CD14-positive monocyte (primary cell): ENCODE data around the gene TNFRSF6B. TPM values are rescaled to one million over a fixed set of nuclear protein-coding genes. Genes with fewer than 3 reads are reported as not detected.

ENCODE experiments used
- DNase-seq, 3 donors: peaks; one replicate each; pipeline ENCODE4 v3.0.0-alpha.2; 2011 to 2022
- H2AFZ ChIP-seq: 2 replicates; pipeline ENCODE4 v1.6.0; 2012; ENCODE audit warnings: mild to moderate bottlenecking, low read depth, low read length, inconsistent platforms; ENCODE audit not compliant: insufficient read depth, poor library complexity, severe bottlenecking
- H3K27ac ChIP-seq, 2 donors: 1 replicate in 1 of 2; 2 replicates in 1 of 2; pipeline ENCODE4 v1.5.1; 2012 to 2013; ENCODE audit warnings: low read length in 2 of 2, control low read depth in 1 of 2, inconsistent platforms in 1 of 2, low read depth in 1 of 2, mild to moderate bottlenecking in 1 of 2
- H3K27me3 ChIP-seq, 2 donors: one replicate each; pipeline versions ENCODE4 v1.6.0 to v1.6.1; 2011 to 2013; ENCODE audit warnings: low read length in 2 of 2; ENCODE audit not compliant: control insufficient read depth in 2 of 2, insufficient read depth in 2 of 2
- H3K36me3 ChIP-seq, 2 donors: replicated peaks in 1 of 2; 1 replicate in 1 of 2; 2 replicates in 1 of 2; pipeline versions ENCODE4 v1.5.1 to v1.6.1; 2012 to 2013; ENCODE audit warnings: low read length in 2 of 2, control low read depth in 1 of 2, inconsistent platforms in 1 of 2, mild to moderate bottlenecking in 1 of 2; ENCODE audit not compliant: insufficient read depth in 2 of 2, control insufficient read depth in 1 of 2
- H3K4me1 ChIP-seq, 2 donors: 1 replicate in 1 of 2; 2 replicates in 1 of 2; pipeline versions ENCODE4 v1.5.1 to v1.6.1; 2012 to 2013; ENCODE audit warnings: low read length in 2 of 2, control low read depth in 1 of 2, inconsistent platforms in 1 of 2, mild to moderate bottlenecking in 1 of 2, moderate library complexity in 1 of 2; ENCODE audit not compliant: insufficient read depth in 2 of 2, control insufficient read depth in 1 of 2
- H3K4me2 ChIP-seq: replicated peaks from 2 replicates; pipeline ENCODE3; 2012; ENCODE audit warnings: low read length, moderate library complexity, mild to moderate bottlenecking; ENCODE audit not compliant: poor library complexity, severe bottlenecking; ENCODE audit errors: extremely low read depth
- H3K4me3 ChIP-seq, 3 experiments: fragments of 200-600 bp in 1 of 3; sonication (generic) in 1 of 3; replicated peaks in 1 of 3; 1 replicate in 2 of 3; 2 replicates in 1 of 3; pipeline ENCODE4 v1.5.1; 2011 to 2013; ENCODE audit warnings: low read length in 3 of 3, mild to moderate bottlenecking in 3 of 3, control low read depth in 2 of 3, low read depth in 2 of 3, inconsistent platforms in 1 of 3, moderate library complexity in 1 of 3
- H3K79me2 ChIP-seq: 2 replicates; pipeline ENCODE4 v1.6.0; 2012; ENCODE audit warnings: mild to moderate bottlenecking, control low read depth, inconsistent platforms, low read length, moderate library complexity; ENCODE audit not compliant: insufficient read depth
- H3K9ac ChIP-seq: 2 replicates; pipeline ENCODE4 v1.6.0; 2017; ENCODE audit warnings: low read length, mild to moderate bottlenecking; ENCODE audit not compliant: insufficient read depth, poor library complexity, severe bottlenecking
- H3K9me3 ChIP-seq, 2 donors: replicated peaks in 1 of 2; 1 replicate in 1 of 2; 2 replicates in 1 of 2; pipeline versions ENCODE4 v1.5.1 to v1.6.1; 2012 to 2013; ENCODE audit warnings: low read length in 2 of 2, control low read depth in 1 of 2; ENCODE audit not compliant: control insufficient read depth in 1 of 2, insufficient read depth in 1 of 2
- H4K20me1 ChIP-seq: 2 replicates; pipeline ENCODE4 v1.6.0; 2012; ENCODE audit warnings: mild to moderate bottlenecking, low read length, control low read depth, moderate library complexity; ENCODE audit not compliant: insufficient read depth
- H3K27ac Mint-ChIP-seq, 7 donors: one replicate each; pipeline ENCODE4 v1.8.0; 2020; ENCODE audit warnings: mild to moderate bottlenecking in 7 of 7, mixed read lengths in 7 of 7, moderate library complexity in 6 of 7, inconsistent platforms in 2 of 7
- H3K27me3 Mint-ChIP-seq, 3 donors: one replicate each; pipeline ENCODE4 v1.8.0; 2021 to 2022; ENCODE audit warnings: low read depth in 3 of 3, mild to moderate bottlenecking in 3 of 3, mixed read lengths in 3 of 3, moderate library complexity in 3 of 3, inconsistent platforms in 1 of 3
- H3K36me3 Mint-ChIP-seq, 2 donors: one replicate each; pipeline ENCODE4 v1.8.0; 2020; ENCODE audit warnings: mixed read lengths in 2 of 2, inconsistent platforms in 1 of 2, mild to moderate bottlenecking in 1 of 2
- H3K4me1 Mint-ChIP-seq: one replicate; pipeline ENCODE4 v1.8.0; 2020; ENCODE audit warnings: mild to moderate bottlenecking, mixed read lengths
- H3K4me3 Mint-ChIP-seq, 2 donors: one replicate each; pipeline ENCODE4 v1.8.0; 2020; ENCODE audit warnings: mild to moderate bottlenecking in 2 of 2, mixed read lengths in 2 of 2, moderate library complexity in 1 of 2
- H3K9me3 Mint-ChIP-seq, 7 donors: one replicate each; pipeline ENCODE4 v1.8.0; 2020 to 2022; ENCODE audit warnings: mixed read lengths in 7 of 7, mild to moderate bottlenecking in 6 of 7, moderate library complexity in 6 of 7, inconsistent platforms in 2 of 7
- WGBS: methylation state at CpG from one replicate; pipeline ENCODE4 v1.1.5; 2013; ENCODE audit warnings: missing lambda C conversion rate; ENCODE audit not compliant: insufficient coverage; 5-methylcytosine and 5-hydroxymethylcytosine counted together
- intact Hi-C, 2 donors: fragments of 100-400 bp; cut with micrococcal nuclease; formaldehyde crosslinking; loops; one replicate each; pipeline versions ENCODE4 v1.15.0 to v1.15.1; 2023
- polyA plus RNA-seq, 3 donors: library from polyadenylated mRNA; depleted of rRNA in 1 of 3; unstranded in 2 of 3; stranded (reverse) in 1 of 3; fragments of 300-500 nt in 2 of 3; fragments of >200 nt in 1 of 3; fragmentation: Illumina TruSeq in 2 of 3; gene quantifications; 1 replicate in 2 of 3; 2 replicates in 1 of 3; pipeline ENCODE4 v1.2.3, GENCODE V29; 2012 to 2021
- TF ChIP-seq, protein P1 (sequence below): fragments of 200-600 bp; IDR thresholded peaks from one replicate; pipeline ENCODE4 v1.8.0; 2022; ENCODE audit warnings: antibody characterized with exemption, mild to moderate bottlenecking

Gene TNFRSF6B
- polyA plus RNA-seq, 3 donors, result 6.5 TPM; not detected in 2

DNA sequence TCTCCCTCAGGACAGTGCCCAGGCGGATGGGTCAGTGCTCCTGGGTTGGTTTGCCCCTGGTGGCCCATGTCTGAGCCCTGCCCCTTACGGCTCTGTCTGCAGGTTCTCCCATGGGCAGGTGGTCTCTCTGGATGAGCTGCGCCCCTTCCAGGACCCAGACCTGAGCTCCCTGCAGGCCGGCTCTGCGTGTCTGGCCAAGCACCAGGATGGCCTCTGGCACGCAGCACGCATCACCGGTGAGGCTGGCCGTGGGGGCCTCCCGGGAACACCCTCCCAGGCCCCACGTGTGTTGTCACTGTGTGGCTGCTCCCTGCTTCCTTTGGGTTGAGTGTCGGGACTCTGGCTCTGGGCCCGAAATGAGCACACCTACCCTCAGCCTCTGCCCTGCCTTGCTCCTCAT lies 36.7 kb downstream of the TNFRSF6B start:
- intact Hi-C loops, result no loop called here
- 95% methylated on average over 13 of the region's 13 CpGs for WGBS
- Histone ChIP-seq H3K27me3 (peaks cover 6 to 20% of the 10 kb centered on the region in 2 donors), H3K27ac (no peak overlapping the region), H4K20me1 (peaks cover 94% of the 10 kb centered on the region), H3K36me3 (peaks cover 35 to 73% of the 10 kb centered on the region in 2 donors), H3K4me1 (peaks cover 11 to 28% of the 10 kb centered on the region in 2 donors), H3K79me2 (peaks cover 26% of the 10 kb centered on the region), H3K9ac (no peak overlapping the region), H3K9me3 (no peaks in the 10 kb centered on the region), H3K4me3 (no peak overlapping the region), H2AFZ (no peak overlapping the region), H3K4me2 (no peak overlapping the region)
- peaks cover 25% of the 10 kb centered on the region for H3K4me1 Mint-ChIP-seq
- peaks cover 17 to 29% (median 20%) of the 10 kb centered on the region in 3 donors for H3K27me3 Mint-ChIP-seq
- no peak overlapping the region for H3K4me3 Mint-ChIP-seq
- peaks cover 0 to 4% (median 0%) of the 10 kb centered on the region in 7 donors for H3K9me3 Mint-ChIP-seq
- TF ChIP-seq, protein P1, sequence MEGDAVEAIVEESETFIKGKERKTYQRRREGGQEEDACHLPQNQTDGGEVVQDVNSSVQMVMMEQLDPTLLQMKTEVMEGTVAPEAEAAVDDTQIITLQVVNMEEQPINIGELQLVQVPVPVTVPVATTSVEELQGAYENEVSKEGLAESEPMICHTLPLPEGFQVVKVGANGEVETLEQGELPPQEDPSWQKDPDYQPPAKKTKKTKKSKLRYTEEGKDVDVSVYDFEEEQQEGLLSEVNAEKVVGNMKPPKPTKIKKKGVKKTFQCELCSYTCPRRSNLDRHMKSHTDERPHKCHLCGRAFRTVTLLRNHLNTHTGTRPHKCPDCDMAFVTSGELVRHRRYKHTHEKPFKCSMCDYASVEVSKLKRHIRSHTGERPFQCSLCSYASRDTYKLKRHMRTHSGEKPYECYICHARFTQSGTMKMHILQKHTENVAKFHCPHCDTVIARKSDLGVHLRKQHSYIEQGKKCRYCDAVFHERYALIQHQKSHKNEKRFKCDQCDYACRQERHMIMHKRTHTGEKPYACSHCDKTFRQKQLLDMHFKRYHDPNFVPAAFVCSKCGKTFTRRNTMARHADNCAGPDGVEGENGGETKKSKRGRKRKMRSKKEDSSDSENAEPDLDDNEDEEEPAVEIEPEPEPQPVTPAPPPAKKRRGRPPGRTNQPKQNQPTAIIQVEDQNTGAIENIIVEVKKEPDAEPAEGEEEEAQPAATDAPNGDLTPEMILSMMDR, result no peak
- DNase-seq, result no peak
- peaks cover 20 to 47% of the 10 kb centered on the region in 2 donors for H3K36me3 Mint-ChIP-seq
- peak overlapping the region in 1 of 7 donors; percentile 63 for H3K27ac Mint-ChIP-seq

- H3K27me3 ChIP-seq, result peaks cover 8 to 25% of the 10 kb centered on the region in 2 donors
- H3K27me3 Mint-ChIP-seq, result peaks cover 17 to 34% (median 25%) of the 10 kb centered on the region in 3 donors
- intact Hi-C loops, result no loop called here
- H4K20me1 ChIP-seq, result peaks cover 94% of the 10 kb centered on the region
- H3K9ac ChIP-seq, result no peak overlapping the region
- H3K9me3 Mint-ChIP-seq, result peaks cover 0 to 4% (median 0%) of the 10 kb centered on the region in 7 donors
- H3K27ac Mint-ChIP-seq, result peak overlapping the region in 1 of 7 donors; percentile 63
- no peak overlapping the region for H2AFZ ChIP-seq
- no peaks in the 10 kb centered on the region for H3K9me3 ChIP-seq
- peaks cover 21% of the 10 kb centered on the region for H3K79me2 ChIP-seq
- no peak overlapping the region for H3K4me3 ChIP-seq
- H3K27ac ChIP-seq, result no peak overlapping the region
- H3K4me1 Mint-ChIP-seq, result peaks cover 24% of the 10 kb centered on the region
- no peak for DNase-seq
- peaks cover 15 to 42% of the 10 kb centered on the region in 2 donors for H3K36me3 Mint-ChIP-seq
- peaks cover 17 to 33% of the 10 kb centered on the region in 2 donors for H3K4me1 ChIP-seq
- H3K36me3 ChIP-seq, result peaks cover 33 to 68% of the 10 kb centered on the region in 2 donors
- H3K4me3 Mint-ChIP-seq, result no peak overlapping the region
- 99% methylated on average over 8 of the region's 18 CpGs for whole genome bisulfite sequencing
- H3K4me2 ChIP-seq, result no peak overlapping the region
- TF ChIP-seq, protein P1, result no peak
Measured at GRCh38 chr20:63733579-63734081, 37.2 kb downstream of the TNFRSF6B start.
